Neuronal stem cell (in vitro differentiated cells): ENCODE results near the gene HIVEP2.

Experiments used
- DNase-seq: peaks from one replicate; pipeline ENCODE4 v3.0.0-alpha.2; 2013; ENCODE audit warnings: low spot score
- H2AFZ ChIP-seq: one replicate; pipeline ENCODE4 v1.6.1; 2013; ENCODE audit warnings: mild to moderate bottlenecking, low read length, inconsistent platforms
- H2AK5ac ChIP-seq: 2 replicates; pipeline ENCODE4 v1.6.1; 2013; ENCODE audit warnings: low read depth, mild to moderate bottlenecking, inconsistent platforms, low read length, moderate library complexity, mixed read lengths
- H2BK120ac ChIP-seq: 2 replicates; pipeline ENCODE4 v1.6.1; 2013; ENCODE audit warnings: low read depth, mild to moderate bottlenecking, inconsistent platforms, low read length, moderate library complexity, mixed read lengths
- H2BK12ac ChIP-seq: one replicate; pipeline ENCODE4 v1.6.1; 2013; ENCODE audit warnings: low read length, inconsistent platforms
- H2BK15ac ChIP-seq: 2 replicates; pipeline ENCODE4 v1.6.1; 2013; ENCODE audit warnings: mild to moderate bottlenecking, low read length, inconsistent platforms, mixed read lengths
- H2BK5ac ChIP-seq: one replicate; pipeline ENCODE4 v1.6.1; 2013; ENCODE audit warnings: inconsistent platforms, mild to moderate bottlenecking, low read length, moderate library complexity
- H3K14ac ChIP-seq: one replicate; pipeline ENCODE4 v1.6.1; 2013; ENCODE audit warnings: low read length, inconsistent platforms
- H3K18ac ChIP-seq: 2 replicates; pipeline ENCODE4 v1.6.1; 2013; ENCODE audit warnings: low read length, inconsistent platforms
- H3K23ac ChIP-seq: 2 replicates; pipeline ENCODE4 v1.6.1; 2013; ENCODE audit warnings: low read depth, mild to moderate bottlenecking, mixed read lengths, low read length, inconsistent platforms; ENCODE audit not compliant: poor library complexity
- H3K27ac ChIP-seq: replicated peaks from 3 replicates; pipeline ENCODE4 v1.5.1; 2013; ENCODE audit warnings: low read length, inconsistent platforms
- H3K27me3 ChIP-seq, 3 experiments: 2 replicates each; pipeline ENCODE4 v1.6.1; 2013; ENCODE audit warnings: low read length in 3 of 3, mild to moderate bottlenecking in 2 of 3, inconsistent platforms in 1 of 3, low read depth in 1 of 3, mixed read lengths in 1 of 3, moderate library complexity in 1 of 3; ENCODE audit not compliant: control insufficient read depth in 3 of 3, insufficient read depth in 3 of 3
- H3K36me3 ChIP-seq, 2 donors: replicated peaks in 1 of 2; 2 replicates each; pipeline ENCODE4 v1.6.1; 2013; ENCODE audit warnings: low read length in 2 of 2; ENCODE audit not compliant: control insufficient read depth in 2 of 2, insufficient read depth in 2 of 2
- H3K4ac ChIP-seq: 2 replicates; pipeline ENCODE4 v1.6.1; 2013; ENCODE audit warnings: inconsistent platforms, mild to moderate bottlenecking, low read length, moderate library complexity
- H3K4me1 ChIP-seq, 2 donors: 1 replicate in 1 of 2; 2 replicates in 1 of 2; pipeline ENCODE4 v1.6.1; 2013; ENCODE audit warnings: low read length in 2 of 2, low read depth in 1 of 2; ENCODE audit not compliant: control insufficient read depth in 2 of 2, insufficient read depth in 1 of 2
- H3K4me2 ChIP-seq: one replicate; pipeline ENCODE4 v1.6.1; 2013; ENCODE audit warnings: mild to moderate bottlenecking, low read length, inconsistent platforms; ENCODE audit not compliant: insufficient read depth, poor library complexity, severe bottlenecking
- H3K4me3 ChIP-seq, 2 donors: 2 replicates each; pipeline ENCODE4 v1.5.1; 2013; ENCODE audit warnings: low read length in 2 of 2, mild to moderate bottlenecking in 2 of 2, inconsistent platforms in 1 of 2, moderate library complexity in 1 of 2
- H3K79me1 ChIP-seq: one replicate; pipeline ENCODE4 v1.6.1; 2013; ENCODE audit warnings: low read depth, mild to moderate bottlenecking, inconsistent platforms, low read length, moderate library complexity
- H3K9ac ChIP-seq: one replicate; pipeline ENCODE4 v1.6.1; 2013; ENCODE audit warnings: mild to moderate bottlenecking, low read depth, low read length, inconsistent platforms; ENCODE audit not compliant: poor library complexity
- H3K9me3 ChIP-seq, 2 donors: replicated peaks in 1 of 2; 2 replicates each; pipeline versions ENCODE3 to v1.6.1; 2013; ENCODE audit warnings: low read length in 2 of 2, mild to moderate bottlenecking in 2 of 2, inconsistent platforms in 1 of 2, low read depth in 1 of 2, mixed read lengths in 1 of 2, moderate library complexity in 1 of 2; ENCODE audit not compliant: control insufficient read depth in 2 of 2, insufficient read depth in 1 of 2
- H4K8ac ChIP-seq: one replicate; pipeline ENCODE4 v1.6.1; 2013; ENCODE audit warnings: low read depth, mild to moderate bottlenecking, inconsistent platforms, low read length, moderate library complexity
- H4K91ac ChIP-seq: one replicate; pipeline ENCODE4 v1.6.1; 2013; ENCODE audit warnings: low read length, low read depth, mild to moderate bottlenecking, inconsistent platforms; ENCODE audit not compliant: poor library complexity
- WGBS, 2 donors: extraction: QIAGEN DNeasy Blood & Tissue Kit; methylation state at CpG; one replicate each; pipeline ENCODE4 v1.1.7; 2013; ENCODE audit warnings: missing lambda C conversion rate in 2 of 2, mixed read lengths in 1 of 2; ENCODE audit not compliant: insufficient read length in 2 of 2, insufficient replicate concordance in 1 of 2; ENCODE audit errors: extremely low coverage in 2 of 2; 5-methylcytosine and 5-hydroxymethylcytosine counted together

The HIVEP2 gene

GRCh38 chr6:142934599-142934998, 10.4 kb downstream of the HIVEP2 start:
- Histone ChIP-seq H3K14ac (no peak overlapping the region), H3K27me3 (no peaks in the 10 kb centered on the region), H4K91ac (no peak overlapping the region), H3K18ac (no peak overlapping the region), H3K27ac (no peak overlapping the region), H3K4me3 (no peak overlapping the region), H3K4me1 (no peaks in the 10 kb centered on the region), H3K79me1 (no peaks in the 10 kb centered on the region), H3K36me3 (no peaks in the 10 kb centered on the region), H3K9me3 (no peaks in the 10 kb centered on the region), H3K4ac (no peak overlapping the region), H2BK15ac (no peak overlapping the region), H3K23ac (no peak overlapping the region), H2AK5ac (no peak overlapping the region), H2BK120ac (no peak overlapping the region), H3K9ac (no peak overlapping the region), H2BK5ac (no peak overlapping the region), H3K4me2 (no peak overlapping the region), H2BK12ac (no peak overlapping the region), H2AFZ (no peak overlapping the region), H4K8ac (no peak overlapping the region)
- no CpG with 5 or more reads among the region's 3 CpGs for WGBS, 2 donors
- no peak for DNase-seq

DNA sequence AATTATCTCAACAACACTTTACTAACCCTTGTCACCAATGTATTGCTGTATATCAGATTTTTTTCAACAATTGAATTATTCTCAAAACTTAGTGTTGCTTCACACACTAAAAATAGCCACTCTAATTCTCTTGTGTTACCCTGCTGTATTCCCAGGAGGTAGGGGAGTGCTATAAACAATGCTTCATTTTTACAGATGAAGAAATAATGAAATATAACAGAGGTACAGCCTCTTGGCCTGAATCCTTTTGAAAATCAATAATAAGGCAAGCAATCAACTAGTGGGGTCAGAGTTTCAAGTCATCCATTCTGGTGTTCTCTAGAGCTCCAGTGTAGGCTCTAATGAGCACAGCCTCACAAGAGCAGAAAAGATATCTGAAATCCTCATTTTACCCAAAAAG, 10.9 kb downstream of the HIVEP2 start:
- H3K9ac ChIP-seq: no peak overlapping the region
- no peak overlapping the region for H2BK5ac ChIP-seq
- H2AFZ ChIP-seq: no peak overlapping the region
- H2BK120ac ChIP-seq: no peak overlapping the region
- H3K4me2 ChIP-seq: no peak overlapping the region
- no peaks in the 10 kb centered on the region for H3K36me3 ChIP-seq
- no peak overlapping the region for H4K8ac ChIP-seq
- H3K4me1 ChIP-seq: no peaks in the 10 kb centered on the region
- no peak overlapping the region for H3K23ac ChIP-seq
- no peak overlapping the region for H2AK5ac ChIP-seq
- no peak overlapping the region for H3K4ac ChIP-seq
- no peak for DNase-seq
- no peak overlapping the region for H3K18ac ChIP-seq
- no peak overlapping the region for H3K4me3 ChIP-seq
- H3K27ac ChIP-seq: no peak overlapping the region
- H3K14ac ChIP-seq: no peak overlapping the region
- H4K91ac ChIP-seq: no peak overlapping the region
- no peak overlapping the region for H2BK15ac ChIP-seq
- H2BK12ac ChIP-seq: no peak overlapping the region
- no peaks in the 10 kb centered on the region for H3K79me1 ChIP-seq
- no peaks in the 10 kb centered on the region for H3K27me3 ChIP-seq
- H3K9me3 ChIP-seq: no peaks in the 10 kb centered on the region

DNA sequence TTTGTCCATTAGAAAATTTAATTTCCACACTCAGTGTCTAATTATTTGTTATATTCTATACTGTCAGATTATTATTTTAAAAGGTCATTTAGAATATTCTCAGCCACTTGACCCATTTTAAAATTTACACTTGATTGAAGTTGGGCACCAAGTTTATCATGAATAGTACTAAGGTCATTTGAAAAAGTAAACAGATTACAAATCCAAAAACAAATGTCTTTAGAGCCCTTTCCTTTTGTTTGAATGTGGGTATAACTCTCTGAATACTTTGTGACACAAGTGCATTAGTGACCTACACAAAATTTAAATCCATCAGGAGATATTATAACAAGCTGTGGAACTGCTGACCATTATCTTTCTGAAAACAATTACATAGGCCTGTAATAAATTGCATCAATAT, 11.3 kb downstream of the HIVEP2 start:
- H3K4me2 ChIP-seq: no peak overlapping the region
- no peak overlapping the region for H3K9ac ChIP-seq
- no peak overlapping the region for H2AK5ac ChIP-seq
- peaks cover 0 to under 1% (median 0%) of the 10 kb centered on the region in 3 experiments for H3K27me3 ChIP-seq
- H2BK12ac ChIP-seq: no peak overlapping the region
- no peak overlapping the region for H2BK120ac ChIP-seq
- no peak overlapping the region for H2BK5ac ChIP-seq
- no peak for DNase-seq
- no peaks in the 10 kb centered on the region for H3K79me1 ChIP-seq
- H3K27ac ChIP-seq: no peak overlapping the region
- H3K23ac ChIP-seq: no peak overlapping the region
- H2AFZ ChIP-seq: no peak overlapping the region
- no peaks in the 10 kb centered on the region for H3K9me3 ChIP-seq
- H2BK15ac ChIP-seq: no peak overlapping the region
- no peaks in the 10 kb centered on the region for H3K36me3 ChIP-seq
- H3K4ac ChIP-seq: no peak overlapping the region
- no peak overlapping the region for H4K8ac ChIP-seq
- no peak overlapping the region for H3K4me3 ChIP-seq
- no peak overlapping the region for H3K18ac ChIP-seq
- H4K91ac ChIP-seq: no peak overlapping the region
- no peak overlapping the region for H3K14ac ChIP-seq
- H3K4me1 ChIP-seq: no peaks in the 10 kb centered on the region

DNA sequence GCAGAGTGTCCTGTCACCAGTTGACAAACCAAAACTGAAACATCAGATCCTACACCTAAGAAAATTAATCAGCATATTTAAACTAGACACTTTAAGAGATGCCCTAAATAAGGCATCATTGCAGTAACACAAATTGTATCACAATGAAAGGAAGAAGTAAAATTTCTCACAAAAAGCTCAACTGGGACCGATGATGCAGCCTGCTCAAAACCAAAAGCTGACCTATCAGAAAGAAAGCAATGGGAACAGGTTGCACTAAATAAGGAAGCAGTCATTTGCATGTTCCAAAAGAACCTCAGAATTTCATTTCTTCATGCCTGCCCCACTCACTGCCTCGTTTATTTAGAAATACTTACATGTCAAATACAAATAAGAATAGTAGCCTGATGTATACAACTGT, 12.1 kb downstream of the HIVEP2 start:
- Histone ChIP-seq H2BK15ac (no peak overlapping the region), H3K23ac (no peak overlapping the region), H2AFZ (no peak overlapping the region), H2BK12ac (no peak overlapping the region), H4K91ac (no peak overlapping the region), H3K9me3 (no peaks in the 10 kb centered on the region), H3K4me3 (no peak overlapping the region), H3K4me2 (no peak overlapping the region), H3K27me3 (peaks cover 0 to 3% (median 0%) of the 10 kb centered on the region in 3 experiments), H2BK5ac (no peak overlapping the region), H3K36me3 (no peaks in the 10 kb centered on the region), H3K4ac (no peak overlapping the region), H2BK120ac (no peak overlapping the region), H3K14ac (no peak overlapping the region), H3K18ac (no peak overlapping the region), H3K27ac (no peak overlapping the region), H2AK5ac (no peak overlapping the region), H3K4me1 (no peaks in the 10 kb centered on the region), H4K8ac (no peak overlapping the region), H3K9ac (no peak overlapping the region), H3K79me1 (no peaks in the 10 kb centered on the region)
- DNase-seq: no peak
- no CpG with 5 or more reads among the region's 2 CpGs for WGBS, 2 donors
